Activated T-cell treated with anti-CD3 and anti-CD28 coated beads, Interleukin-2, amount 50 U/mL, for 24 hours (primary cell): Measurements from ENCODE around the gene DNAH17.

ENCODE experiments used
- DNase-seq: peaks from one replicate; pipeline ENCODE4 v3.0.0-alpha.2; 2020
- H3K27ac Mint-ChIP-seq: 2 replicates; pipeline ENCODE4 v1.8.0; 2020; ENCODE audit warnings: mild to moderate bottlenecking, mixed read lengths
- H3K27me3 Mint-ChIP-seq: 2 replicates; pipeline ENCODE4 v1.8.0; 2020; ENCODE audit warnings: mixed read lengths
- H3K36me3 Mint-ChIP-seq: 2 replicates; pipeline ENCODE4 v1.8.0; 2020; ENCODE audit warnings: low read depth, mixed read lengths
- H3K4me1 Mint-ChIP-seq: 2 replicates; pipeline ENCODE4 v1.8.0; 2020; ENCODE audit warnings: low read depth, mixed read lengths
- H3K4me3 Mint-ChIP-seq: 2 replicates; pipeline ENCODE4 v1.8.0; 2020; ENCODE audit warnings: mild to moderate bottlenecking, moderate library complexity, mixed read lengths
- H3K9me3 Mint-ChIP-seq: 2 replicates; pipeline ENCODE4 v1.8.0; 2020; ENCODE audit warnings: mixed read lengths

The DNAH17 gene

DNA sequence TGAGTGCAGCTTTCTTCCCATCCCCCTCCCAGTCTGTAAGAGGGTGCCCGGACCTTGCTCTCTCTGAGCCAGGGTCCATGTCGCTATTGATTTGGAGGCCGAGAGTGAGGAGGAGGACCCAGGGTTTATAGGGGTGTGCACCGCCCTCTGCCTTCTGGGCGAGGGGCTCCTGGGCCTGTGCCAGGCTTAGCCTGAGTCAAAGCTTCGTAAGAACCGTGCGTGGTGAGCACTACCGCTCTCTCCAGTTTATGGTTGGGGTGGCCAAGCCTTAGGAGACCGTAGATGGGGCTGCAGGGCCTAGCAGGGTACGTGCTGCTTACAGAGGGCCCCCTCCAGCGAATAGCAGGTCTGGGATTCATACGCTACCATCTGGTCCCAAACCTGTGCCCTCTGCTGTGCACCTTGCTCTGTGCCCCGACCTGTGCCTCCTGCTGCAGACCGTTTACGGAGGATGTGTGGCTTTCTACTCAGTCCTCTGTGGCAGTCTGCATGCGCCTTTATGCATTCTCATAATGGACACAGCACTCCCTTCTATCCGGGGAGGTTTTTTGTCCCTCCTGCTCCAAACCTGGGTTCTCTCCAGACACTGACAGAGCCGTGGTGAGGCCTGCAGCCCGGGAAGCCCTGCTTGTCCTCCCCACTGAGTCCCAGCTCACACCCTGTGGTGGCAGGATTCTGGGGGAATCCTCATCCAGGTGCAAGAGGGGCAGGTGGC, 144.0 kb downstream of the DNAH17 start:
- DNase-seq = no peak
- peaks cover 2% of the 10 kb centered on the region for H3K9me3 Mint-ChIP-seq
- H3K27ac Mint-ChIP-seq = no peak overlapping the region
- no peak overlapping the region for H3K4me3 Mint-ChIP-seq
- peaks cover 22% of the 10 kb centered on the region for H3K36me3 Mint-ChIP-seq
- no peaks in the 10 kb centered on the region for H3K4me1 Mint-ChIP-seq
- no peaks in the 10 kb centered on the region for H3K27me3 Mint-ChIP-seq

DNA sequence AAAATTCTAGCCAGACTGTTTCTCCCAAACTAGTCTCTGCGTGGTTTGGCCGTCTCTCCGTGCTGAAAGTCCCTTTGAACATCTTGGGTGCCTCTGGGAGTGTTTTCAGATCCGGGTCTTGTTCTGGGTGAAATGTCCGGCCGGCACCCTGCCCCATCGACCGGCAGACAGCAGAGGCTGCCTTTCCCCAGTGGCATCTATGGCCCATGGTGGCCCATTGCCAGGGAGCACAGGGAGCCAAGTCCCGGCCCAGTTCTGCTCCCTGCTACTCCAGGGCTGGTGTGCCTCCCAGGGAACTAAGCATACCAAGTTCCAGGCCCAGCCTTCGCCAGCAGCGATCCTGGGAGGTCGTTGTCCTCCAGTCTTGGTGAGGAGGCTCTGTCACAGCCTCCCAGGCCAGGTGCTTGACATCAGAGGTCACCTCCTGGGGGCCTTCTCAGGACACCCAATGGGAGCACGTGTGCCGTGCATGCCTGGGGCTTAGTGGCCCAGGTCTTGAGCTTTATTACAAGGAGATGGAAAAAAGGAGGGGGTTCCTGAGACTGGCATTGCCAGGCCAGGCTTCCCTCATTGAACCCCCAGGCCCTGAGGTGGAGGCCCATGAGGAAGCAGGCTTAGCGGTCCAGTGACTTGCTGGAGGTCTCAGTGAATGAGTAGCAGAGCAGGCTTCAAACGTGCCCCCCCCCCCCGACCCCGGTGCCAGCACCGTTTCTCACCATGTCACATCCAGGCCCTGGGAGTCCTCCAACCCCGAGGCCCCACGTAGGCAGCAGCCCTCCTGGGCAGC, 144.8 kb downstream of the DNAH17 start:
- Mint-ChIP-seq H3K4me1 (no peaks in the 10 kb centered on the region), H3K9me3 (no peaks in the 10 kb centered on the region), H3K36me3 (peaks cover 26% of the 10 kb centered on the region), H3K27ac (no peak overlapping the region), H3K4me3 (no peak overlapping the region), H3K27me3 (no peaks in the 10 kb centered on the region)
- DNase-seq = no peak

DNA sequence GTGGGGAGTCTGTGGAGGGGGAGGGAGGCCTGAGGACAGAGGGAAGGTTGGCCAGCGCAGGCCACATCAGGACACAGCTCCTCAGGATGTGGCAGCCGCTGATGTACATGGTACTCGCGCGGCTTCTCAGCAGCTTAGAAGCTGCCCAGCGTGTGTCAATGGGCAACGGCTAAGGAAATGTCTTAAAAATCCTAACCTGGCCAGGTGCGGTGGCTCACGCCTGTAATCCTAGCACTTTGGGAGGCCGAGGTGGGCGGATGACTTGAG, 145.6 kb downstream of the DNAH17 start:
- no peak for DNase-seq
- H3K27ac Mint-ChIP-seq = no peak overlapping the region

DNA sequence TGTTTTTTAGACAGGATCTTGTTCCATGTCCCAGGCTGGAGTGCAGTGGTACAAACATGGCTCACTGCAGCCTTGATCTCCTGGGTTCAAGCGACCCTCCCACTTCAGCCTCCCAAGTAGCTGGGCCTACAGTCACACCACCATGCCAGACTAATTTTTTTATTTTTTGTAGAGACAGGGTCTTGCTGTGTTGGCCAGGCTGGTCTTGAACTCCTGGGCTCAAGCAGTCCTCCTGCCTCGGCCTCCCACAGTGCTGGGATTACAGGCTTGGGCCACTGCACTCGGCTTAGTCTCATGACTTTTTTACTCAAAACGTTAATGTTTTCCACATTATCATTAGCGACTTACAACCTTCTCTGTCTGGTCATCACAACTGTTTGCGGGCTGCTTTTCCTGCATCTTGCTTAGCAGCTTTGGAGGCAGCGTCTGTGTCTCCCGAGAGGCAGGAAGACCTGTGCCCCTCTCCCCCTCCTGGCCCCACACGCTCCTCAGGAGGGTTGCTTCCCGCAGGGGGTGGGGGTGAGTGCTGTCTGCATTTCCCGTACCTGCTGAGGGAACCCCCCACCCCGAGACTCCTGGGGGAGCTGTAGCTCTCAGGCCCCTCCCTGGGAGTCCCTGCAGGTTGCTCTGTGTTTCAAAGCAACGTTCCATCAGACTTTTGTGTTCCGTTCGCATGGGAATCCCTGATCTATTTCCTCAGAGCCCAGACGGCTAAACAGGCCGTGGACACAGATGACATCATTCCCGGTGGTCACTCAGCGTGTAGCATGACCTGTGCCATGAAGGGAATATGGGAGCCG, 146.1 kb downstream of the DNAH17 start:
- Mint-ChIP-seq H3K4me3 (no peak overlapping the region), H3K36me3 (peaks cover 40% of the 10 kb centered on the region), H3K27ac (peak overlapping the region; percentile 71), H3K4me1 (no peaks in the 10 kb centered on the region), H3K9me3 (no peaks in the 10 kb centered on the region), H3K27me3 (no peaks in the 10 kb centered on the region)
- DNase-seq = no peak

More for the DNA sequence above, 145.6 kb downstream of the DNAH17 start:
- Mint-ChIP-seq H3K27me3 (no peaks in the 10 kb centered on the region), H3K36me3 (peaks cover 34% of the 10 kb centered on the region), H3K4me1 (no peaks in the 10 kb centered on the region), H3K9me3 (no peaks in the 10 kb centered on the region), H3K4me3 (no peak overlapping the region)

DNA sequence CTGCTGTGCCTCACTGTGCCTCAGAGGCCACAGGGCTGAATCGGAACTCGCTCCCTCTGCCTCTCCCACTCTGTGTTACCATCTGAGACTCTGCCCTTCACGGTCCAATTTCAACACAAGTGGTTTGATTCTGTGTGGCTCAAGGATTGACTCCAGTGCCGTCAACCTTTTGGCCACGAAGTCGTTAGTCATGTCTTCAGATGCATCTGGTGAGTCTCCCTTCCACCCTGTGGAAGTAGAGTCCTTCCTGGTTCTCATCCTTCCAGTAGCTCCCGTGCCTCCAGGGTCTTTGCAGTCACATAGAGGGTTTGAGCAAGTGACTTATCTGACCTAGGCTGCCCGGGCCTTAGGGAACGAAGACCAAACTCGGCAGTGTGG, 147.6 kb downstream of the DNAH17 start:
- no peak for DNase-seq
- H3K4me1 Mint-ChIP-seq = no peaks in the 10 kb centered on the region
- no peak overlapping the region for H3K4me3 Mint-ChIP-seq
- peak overlapping the region; percentile 50 for H3K27ac Mint-ChIP-seq
- H3K9me3 Mint-ChIP-seq = no peaks in the 10 kb centered on the region
- peaks cover 51% of the 10 kb centered on the region for H3K36me3 Mint-ChIP-seq
- no peaks in the 10 kb centered on the region for H3K27me3 Mint-ChIP-seq

DNA sequence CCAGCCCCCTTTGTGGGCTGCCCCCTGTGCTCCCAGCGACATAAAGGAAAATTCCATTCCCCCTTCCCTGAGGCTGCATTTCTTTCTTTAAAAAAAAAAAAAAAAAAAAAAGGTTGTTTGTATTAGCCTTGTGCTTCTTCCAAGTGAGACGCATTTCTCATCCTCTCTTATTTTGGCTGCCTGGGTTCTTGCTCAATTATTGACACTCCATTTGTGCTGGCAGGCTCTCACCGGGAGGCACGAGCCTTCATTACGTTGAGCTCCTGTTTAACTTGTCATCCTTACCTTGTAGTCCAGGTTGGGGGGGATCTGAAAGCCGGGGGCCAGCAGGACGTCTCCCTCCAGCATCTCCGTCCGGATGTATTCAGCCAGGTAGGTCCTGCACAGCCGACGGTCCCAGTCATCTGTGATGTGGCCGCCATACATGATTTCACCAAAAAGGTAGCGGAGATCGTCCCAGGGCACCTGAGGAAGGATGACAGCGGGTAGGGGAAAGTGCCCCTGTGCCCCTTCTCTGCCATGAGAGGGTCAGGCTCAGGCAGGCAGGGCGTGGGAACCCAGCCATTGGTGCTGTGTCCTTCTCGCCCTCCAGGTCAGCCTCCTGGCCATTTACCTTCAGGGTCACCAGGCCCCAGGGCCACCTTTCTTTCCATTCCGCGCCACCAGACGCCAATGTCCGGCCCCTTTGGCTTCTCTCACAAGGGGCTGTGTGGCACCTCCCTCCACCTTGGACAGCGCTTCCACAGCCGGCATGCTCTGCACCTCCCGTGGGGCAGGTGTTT, 148.2 kb downstream of the DNAH17 start:
- H3K4me1 Mint-ChIP-seq = no peaks in the 10 kb centered on the region
- DNase-seq = no peak
- no peaks in the 10 kb centered on the region for H3K27me3 Mint-ChIP-seq
- peaks cover 57% of the 10 kb centered on the region for H3K36me3 Mint-ChIP-seq
- H3K27ac Mint-ChIP-seq = peak overlapping the region; percentile 50
- no peak overlapping the region for H3K4me3 Mint-ChIP-seq
- no peaks in the 10 kb centered on the region for H3K9me3 Mint-ChIP-seq

DNA sequence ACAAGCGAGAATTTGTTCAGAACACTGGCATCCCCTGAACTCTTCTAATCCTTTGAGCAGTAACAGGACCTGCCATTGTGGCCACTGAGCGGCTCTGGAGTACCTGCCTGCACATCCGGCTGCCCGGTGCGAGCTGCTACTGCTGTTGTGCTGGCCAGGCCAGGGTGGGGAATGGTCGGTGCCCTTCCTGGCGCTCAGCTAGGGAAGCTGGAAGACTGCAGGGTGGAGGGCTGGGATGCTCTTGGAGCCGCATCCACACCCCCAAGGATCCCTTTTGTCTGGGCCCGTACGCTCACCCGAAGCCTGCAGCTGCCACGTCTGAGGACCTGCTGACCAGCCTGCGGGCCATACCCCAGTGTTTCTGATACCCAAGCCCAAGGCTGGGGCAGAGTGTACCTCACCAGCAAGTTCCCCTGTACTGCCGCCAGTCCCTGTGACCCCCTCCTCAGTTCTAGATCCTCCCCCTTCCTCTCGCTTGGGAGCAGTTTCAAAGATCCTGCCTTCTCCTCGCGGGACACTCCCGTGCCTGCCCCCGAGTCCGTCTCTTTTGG, 149.1 kb downstream of the DNAH17 start:
- Mint-ChIP-seq H3K27me3 (no peaks in the 10 kb centered on the region), H3K27ac (peak overlapping the region; percentile 68), H3K36me3 (peaks cover 66% of the 10 kb centered on the region)

DNA sequence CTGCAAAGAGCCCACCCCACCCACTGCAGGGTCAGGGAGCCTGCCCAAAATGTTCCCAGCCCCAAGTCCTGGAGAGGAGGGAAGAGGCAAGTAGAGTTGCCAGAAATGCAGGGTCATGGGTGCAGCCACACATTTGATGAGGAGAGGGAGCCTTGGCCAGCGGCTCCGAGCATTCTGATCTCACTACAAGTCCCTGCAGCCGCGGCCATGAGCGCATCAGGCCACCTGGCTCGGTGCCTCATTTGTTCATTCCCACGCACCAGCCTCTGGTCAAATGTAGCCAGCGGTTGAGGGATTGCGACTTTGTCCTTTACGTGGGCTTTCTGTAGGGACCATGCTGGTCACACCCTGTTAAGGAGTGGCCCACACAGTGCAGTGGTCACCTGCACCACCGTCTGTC, 150.1 kb downstream of the DNAH17 start:
- H3K9me3 Mint-ChIP-seq = no peaks in the 10 kb centered on the region
- H3K36me3 Mint-ChIP-seq = peaks cover 76% of the 10 kb centered on the region
- H3K27me3 Mint-ChIP-seq = no peaks in the 10 kb centered on the region
- H3K4me3 Mint-ChIP-seq = no peak overlapping the region
- no peak for DNase-seq
- H3K27ac Mint-ChIP-seq = peak overlapping the region; percentile 33
- H3K4me1 Mint-ChIP-seq = peaks cover 4% of the 10 kb centered on the region

More for the DNA sequence above, 149.1 kb downstream of the DNAH17 start:
- Mint-ChIP-seq H3K4me1 (no peaks in the 10 kb centered on the region), H3K4me3 (no peak overlapping the region), H3K9me3 (no peaks in the 10 kb centered on the region)
- DNase-seq = no peak

DNA sequence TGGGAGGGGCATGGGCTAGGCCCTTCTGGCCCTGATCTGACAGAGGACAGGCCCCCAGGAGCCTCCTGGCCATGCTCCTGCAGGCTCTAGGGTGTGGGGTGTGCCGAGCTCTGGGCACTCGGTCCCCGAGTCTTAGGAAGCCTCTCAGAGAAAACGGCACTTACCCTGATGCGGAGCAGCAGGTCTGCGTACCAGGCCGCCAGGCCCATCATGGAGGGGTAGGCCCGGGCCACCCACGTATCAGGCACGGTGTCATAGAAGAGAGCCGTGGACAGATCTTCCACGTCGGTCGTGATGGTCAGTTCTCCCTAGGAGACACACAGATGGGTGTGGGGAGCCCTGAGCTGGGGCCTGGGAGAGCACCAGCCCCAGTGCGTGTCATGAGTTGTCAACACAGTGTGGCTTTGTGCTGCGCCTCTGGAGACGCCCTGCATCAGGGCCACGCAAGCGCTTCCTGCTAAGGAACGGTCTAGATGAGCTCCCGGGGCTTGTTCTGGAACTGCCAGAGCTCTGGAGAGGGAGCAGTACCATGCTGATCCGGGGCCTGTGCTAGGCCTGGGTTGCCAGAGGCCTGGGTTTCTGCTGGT, 150.8 kb downstream of the DNAH17 start:
- Mint-ChIP-seq H3K9me3 (no peaks in the 10 kb centered on the region), H3K4me1 (peaks cover 12% of the 10 kb centered on the region), H3K36me3 (peaks cover 83% of the 10 kb centered on the region)

DNA sequence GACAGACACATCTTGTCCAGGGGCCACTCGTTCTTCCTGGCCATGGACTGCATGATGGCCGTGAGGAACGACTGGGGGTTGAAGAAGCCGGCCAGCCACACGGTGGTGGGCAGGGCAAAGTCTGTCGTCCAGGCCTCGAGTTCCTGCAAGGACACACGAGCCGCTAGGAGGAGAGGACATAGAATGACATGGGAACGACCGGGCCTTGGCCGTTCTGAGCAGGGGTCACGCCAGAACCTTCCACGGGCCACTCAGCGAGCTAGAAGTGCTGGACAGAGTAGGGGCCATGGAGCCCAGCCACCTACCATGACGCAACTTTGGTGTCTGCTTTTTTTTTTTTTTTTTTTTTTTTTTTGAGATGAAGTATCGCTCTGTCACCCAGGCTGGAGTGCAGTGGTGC, 151.8 kb downstream of the DNAH17 start:
- Mint-ChIP-seq H3K4me1 (peaks cover 19% of the 10 kb centered on the region), H3K36me3 (peaks cover 93% of the 10 kb centered on the region), H3K4me3 (no peak overlapping the region), H3K27ac (peak overlapping the region; percentile 59), H3K27me3 (no peaks in the 10 kb centered on the region), H3K9me3 (no peaks in the 10 kb centered on the region)
- no peak for DNase-seq

More for the DNA sequence above, 150.8 kb downstream of the DNAH17 start:
- no peaks in the 10 kb centered on the region for H3K27me3 Mint-ChIP-seq
- DNase-seq = no peak
- peak overlapping the region; percentile 33 for H3K27ac Mint-ChIP-seq
- no peak overlapping the region for H3K4me3 Mint-ChIP-seq

DNA sequence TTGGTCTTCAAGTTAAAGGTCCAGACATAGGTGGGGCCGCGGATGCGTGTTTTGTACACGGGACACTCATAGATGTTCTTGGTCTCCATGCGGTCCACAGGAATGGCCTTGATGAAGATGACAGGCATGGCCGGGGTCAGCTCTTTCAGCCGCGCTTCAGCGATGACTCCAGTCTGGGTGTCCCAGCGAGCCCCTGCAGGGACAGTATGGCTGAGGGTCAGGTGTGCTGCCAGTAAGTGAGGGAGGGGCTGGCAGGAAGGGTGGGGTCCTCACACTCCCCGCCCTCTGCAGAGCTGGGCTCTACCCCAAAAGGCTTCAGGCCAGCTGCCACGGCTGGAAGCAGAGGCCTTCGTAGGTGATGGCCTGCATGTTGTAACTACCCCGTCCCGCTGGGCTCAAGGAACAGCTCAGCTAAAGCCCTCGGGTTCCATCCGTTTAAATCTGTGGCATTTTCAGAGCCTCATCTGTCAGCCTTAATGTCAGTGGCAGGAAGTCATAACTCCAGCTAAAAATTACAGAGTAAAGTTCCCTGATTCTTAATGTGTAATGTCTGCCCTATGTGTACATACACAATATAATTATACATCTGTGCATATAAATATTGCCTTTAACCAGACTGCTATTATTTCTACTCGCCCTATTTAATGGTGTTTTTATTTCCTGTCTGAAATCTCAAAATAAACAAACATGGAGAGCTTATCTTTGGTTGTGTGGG, 153.1 kb downstream of the DNAH17 start:
- Mint-ChIP-seq H3K36me3 (peaks cover 94% of the 10 kb centered on the region), H3K9me3 (no peaks in the 10 kb centered on the region), H3K27ac (no peak overlapping the region), H3K27me3 (no peaks in the 10 kb centered on the region), H3K4me1 (peaks cover 26% of the 10 kb centered on the region), H3K4me3 (no peak overlapping the region)
- DNase-seq = no peak

DNA sequence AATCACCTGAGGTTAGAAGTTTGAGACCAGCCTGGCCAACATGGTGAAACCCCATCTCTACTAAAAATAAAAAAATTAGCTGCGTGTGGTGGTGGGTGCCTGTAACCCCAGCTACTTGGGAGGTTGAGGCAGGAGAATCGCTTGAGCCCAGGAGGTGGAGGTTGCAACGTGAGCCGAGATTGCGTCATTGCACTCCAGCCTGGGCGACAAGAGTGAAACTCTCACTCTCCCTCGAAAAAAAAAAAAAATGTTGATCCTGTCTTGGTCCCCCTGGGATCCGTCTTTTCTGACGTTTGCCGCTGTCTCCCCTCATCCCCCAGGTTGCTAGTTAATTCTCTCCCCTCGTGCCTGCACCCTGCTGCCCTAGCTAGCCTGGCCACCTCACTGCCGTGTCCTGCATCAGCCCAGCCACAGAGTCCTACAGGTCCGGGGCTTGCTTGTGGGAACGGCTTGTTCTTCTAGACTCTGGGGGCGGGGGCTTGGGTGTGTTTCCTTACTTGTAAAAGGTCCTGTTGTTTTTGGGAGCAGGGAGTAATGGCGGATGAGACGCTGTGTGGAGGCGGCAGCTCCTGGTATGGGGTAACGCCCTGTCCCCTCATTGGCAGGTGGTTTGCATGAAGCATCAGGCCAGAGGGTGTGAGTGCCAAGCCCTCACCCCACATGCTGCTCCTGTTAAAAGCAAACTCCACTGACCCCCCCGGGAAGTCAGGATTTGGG, 154.2 kb downstream of the DNAH17 start:
- no peak for DNase-seq

DNA sequence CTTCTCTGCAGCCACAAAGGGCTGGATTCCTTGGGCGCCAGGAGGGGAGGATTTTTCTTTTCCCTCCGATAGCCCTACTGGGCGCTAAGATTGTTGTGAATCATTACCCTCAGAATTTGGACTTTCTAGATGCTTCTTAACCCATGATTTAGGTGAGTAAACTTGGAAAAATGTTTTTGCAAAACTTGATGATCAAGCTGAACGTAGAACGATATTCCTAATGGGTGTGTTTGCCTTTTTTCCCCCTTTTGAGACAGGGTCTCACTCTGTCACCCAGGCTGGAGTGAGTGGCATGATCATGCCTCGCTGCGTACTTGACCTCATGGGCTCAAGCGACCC, 155.0 kb downstream of the DNAH17 start:
- no peak for DNase-seq
- Mint-ChIP-seq H3K4me3 (no peak overlapping the region), H3K36me3 (peaks cover 92% of the 10 kb centered on the region), H3K4me1 (peaks cover 35% of the 10 kb centered on the region), H3K27ac (peak overlapping the region; percentile 78), H3K27me3 (no peaks in the 10 kb centered on the region), H3K9me3 (no peaks in the 10 kb centered on the region)

More for the DNA sequence above, 154.2 kb downstream of the DNAH17 start:
- Mint-ChIP-seq H3K27ac (peak overlapping the region; percentile 78), H3K27me3 (no peaks in the 10 kb centered on the region), H3K9me3 (no peaks in the 10 kb centered on the region), H3K36me3 (peaks cover 92% of the 10 kb centered on the region), H3K4me3 (no peak overlapping the region), H3K4me1 (peaks cover 30% of the 10 kb centered on the region)
